GM12872 (cell line): Measurements from ENCODE around the gene PSMD14.

Experiments used
- CTCF ChIP-seq: IDR thresholded peaks from 3 replicates; pipeline ENCODE4 v1.5.1; 2011; ENCODE audit warnings: low read depth, mild to moderate bottlenecking, low read length, moderate library complexity; ENCODE audit not compliant: insufficient read depth

The PSMD14 gene

GRCh38 chr2:161427664-161428587 is 119.7 kb downstream of the PSMD14 start:
- TF ChIP-seq CTCF = no peak

DNA sequence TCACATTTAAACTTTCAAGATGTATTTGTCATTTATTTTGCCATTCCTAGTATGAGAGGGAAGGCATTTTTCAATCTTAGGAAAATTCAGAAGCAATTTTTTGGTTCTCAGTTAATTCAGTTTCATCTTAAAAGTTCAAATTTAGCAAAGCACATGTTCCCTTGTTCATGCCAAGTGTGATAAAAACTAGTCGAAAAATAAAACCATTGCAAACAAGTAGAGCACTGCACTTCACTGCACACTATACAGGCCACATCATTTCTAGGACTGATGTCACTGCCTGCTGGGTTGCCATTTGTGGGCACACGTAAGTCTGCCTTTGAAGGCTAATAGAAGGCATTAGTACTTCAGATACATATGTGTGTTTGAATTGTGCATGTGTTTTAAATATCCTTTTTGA is 122.2 kb downstream of the PSMD14 start:
- no peak for TF ChIP-seq CTCF

DNA sequence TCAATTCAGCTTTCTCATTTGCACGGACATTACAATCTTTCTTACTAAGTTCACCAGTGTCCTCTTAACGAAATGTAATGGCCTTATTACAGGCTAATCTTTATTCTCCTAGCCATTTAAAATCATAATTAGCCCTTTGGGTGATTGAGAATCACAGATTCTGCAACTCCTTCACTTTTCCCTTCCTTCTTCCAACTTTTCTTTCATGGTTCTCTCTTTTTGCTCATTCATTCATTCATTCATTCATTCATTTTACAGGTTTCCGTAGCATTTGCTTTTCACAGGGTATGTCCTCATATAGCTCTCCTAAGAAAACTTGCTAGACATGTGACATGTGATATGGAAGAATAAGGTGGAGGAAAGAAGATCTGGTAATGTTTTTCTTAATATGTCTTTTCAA is 123.9 kb downstream of the PSMD14 start:
- no peak for TF ChIP-seq CTCF

DNA sequence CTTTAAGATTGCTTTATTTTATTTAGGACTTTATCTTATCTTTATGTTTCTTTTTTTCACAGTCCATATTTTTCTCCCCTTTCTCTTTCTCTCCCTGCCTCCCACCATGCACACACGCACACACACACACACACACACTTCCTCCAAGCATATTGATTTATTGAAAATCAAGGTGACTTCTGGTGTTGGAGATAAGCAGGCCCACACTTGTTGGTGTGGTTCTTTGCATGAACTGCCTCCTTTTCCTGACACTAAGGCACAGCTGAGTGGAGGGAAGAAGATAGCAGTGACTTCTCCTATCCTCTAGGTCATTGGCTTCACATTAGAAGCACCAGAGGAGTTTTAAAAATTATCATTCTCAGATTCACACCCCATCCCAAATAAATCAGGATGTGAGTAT is 125.9 kb downstream of the PSMD14 start:
- TF ChIP-seq CTCF = no peak

- no peak for TF ChIP-seq CTCF
Observed at GRCh38 chr2:161436411-161436810, 128.2 kb downstream of the PSMD14 start.

GRCh38 chr2:161438598-161438997 is 130.4 kb downstream of the PSMD14 start:
- no peak for TF ChIP-seq CTCF

DNA sequence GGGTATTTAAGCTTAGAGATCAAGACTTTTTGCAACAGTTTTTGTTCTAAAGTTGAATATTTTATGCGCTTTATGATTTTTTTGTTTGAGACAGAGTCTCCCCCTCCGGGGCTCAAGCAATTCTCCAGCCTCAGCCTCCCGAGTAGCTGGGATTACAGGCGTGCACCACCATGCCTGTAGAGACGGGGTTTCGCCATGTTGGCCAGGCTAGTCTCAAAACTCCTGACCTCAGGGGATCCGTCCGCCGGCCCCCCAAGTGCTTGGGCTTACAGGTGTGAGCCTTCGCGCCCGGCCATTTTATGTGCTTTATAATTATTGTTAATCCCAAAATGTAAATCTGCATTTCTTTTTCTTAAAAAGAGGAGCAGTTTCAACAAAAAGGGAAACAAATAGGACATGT is 136.9 kb downstream of the PSMD14 start:
- TF ChIP-seq CTCF = no peak

- no peak for TF ChIP-seq CTCF
Observed at GRCh38 chr2:161448431-161448830, 140.2 kb downstream of the PSMD14 start.
